OCI-LY1 (cell line): ENCODE data around the gene ADARB2.

Source experiments
- H2AFZ ChIP-seq: fragments of 200-600 bp; sonication (generic), shearing (Covaris generic); 2 replicates; pipeline ENCODE4 v1.6.0; 2014; ENCODE audit warnings: antibody characterized with exemption, mild to moderate bottlenecking, low read length
- H3F3A ChIP-seq: fragments of 200-600 bp; sonication (generic), shearing (Covaris generic); 2 replicates; pipeline ENCODE4 v1.6.0; 2014; ENCODE audit warnings: mild to moderate bottlenecking, antibody characterized with exemption, low read length, moderate library complexity; ENCODE audit not compliant: insufficient read depth
- H3K27ac ChIP-seq: fragments of 200-600 bp; sonication (generic); 2 replicates; pipeline ENCODE4 v1.5.1; 2014; ENCODE audit warnings: low read length, mixed run types, mild to moderate bottlenecking, low read depth; ENCODE audit not compliant: poor library complexity, severe bottlenecking
- H3K27me3 ChIP-seq: fragments of 200-600 bp; sonication (generic); 2 replicates; pipeline ENCODE4 v1.6.0; 2014; ENCODE audit warnings: antibody characterized with exemption, mild to moderate bottlenecking, low read length, moderate library complexity; ENCODE audit not compliant: insufficient read depth
- H3K36me3 ChIP-seq: fragments of 200-600 bp; sonication (generic); 2 replicates; pipeline ENCODE4 v1.6.1; 2014; ENCODE audit warnings: mild to moderate bottlenecking, antibody characterized with exemption, low read length, moderate library complexity, mixed read lengths; ENCODE audit not compliant: insufficient read depth
- H3K4me1 ChIP-seq: fragments of 200-600 bp; sonication (generic); 2 replicates; pipeline ENCODE4 v1.5.1; 2014; ENCODE audit warnings: mild to moderate bottlenecking, low read length, moderate library complexity; ENCODE audit not compliant: insufficient read depth, severe bottlenecking
- H3K4me2 ChIP-seq: fragments of 200-600 bp; sonication (generic), shearing (Covaris generic); 2 replicates; pipeline ENCODE4 v1.6.1; 2014; ENCODE audit warnings: low read length
- H3K4me3 ChIP-seq: fragments of 200-600 bp; sonication (generic); 2 replicates; pipeline ENCODE4 v1.5.1; 2014; ENCODE audit warnings: low read length, low read depth, mild to moderate bottlenecking, mixed read lengths; ENCODE audit not compliant: poor library complexity, severe bottlenecking
- H3K79me2 ChIP-seq: fragments of 200-600 bp; shearing (Covaris generic); 2 replicates; pipeline ENCODE4 v1.6.1; 2016; ENCODE audit warnings: mixed run types, low read length, mixed read lengths; ENCODE audit not compliant: insufficient read depth
- H3K9ac ChIP-seq: fragments of 200-600 bp; sonication (generic), shearing (Covaris generic); 2 replicates; pipeline ENCODE4 v1.6.1; 2014; ENCODE audit warnings: mild to moderate bottlenecking, low read length, mixed read lengths
- H3K9me2 ChIP-seq: fragments of 200-600 bp; sonication (generic), shearing (Covaris generic); 2 replicates; pipeline ENCODE4 v1.6.1; 2014; ENCODE audit warnings: low read depth, mild to moderate bottlenecking, low read length, mixed read lengths
- H3K9me3 ChIP-seq: fragments of 200-600 bp; shearing (Covaris generic); 2 replicates; pipeline ENCODE4 v1.6.1; 2014; ENCODE audit warnings: low read length, mixed read lengths
- H4K20me1 ChIP-seq: fragments of 200-600 bp; sonication (generic), shearing (Covaris generic); 2 replicates; pipeline ENCODE4 v1.6.0; 2016; ENCODE audit warnings: mild to moderate bottlenecking, low read length; ENCODE audit not compliant: insufficient read depth
- EZH2 ChIP-seq: fragments of 200-600 bp; sonication (generic), shearing (Covaris generic); IDR thresholded peaks from 2 replicates; pipeline ENCODE4 v1.8.0; 2017; ENCODE audit warnings: borderline replicate concordance, mixed run types, mild to moderate bottlenecking, antibody characterized with exemption, low read length, moderate library complexity, mixed read lengths
- TF ChIP-seq, protein P1 (sequence below): fragments of 200-600 bp; sonication (generic), shearing (Covaris generic); IDR thresholded peaks from 2 replicates; pipeline ENCODE4 v1.5.1; 2017; ENCODE audit warnings: mild to moderate bottlenecking, antibody characterized with exemption, low read length, moderate library complexity, mixed read lengths

The ADARB2 gene

DNA sequence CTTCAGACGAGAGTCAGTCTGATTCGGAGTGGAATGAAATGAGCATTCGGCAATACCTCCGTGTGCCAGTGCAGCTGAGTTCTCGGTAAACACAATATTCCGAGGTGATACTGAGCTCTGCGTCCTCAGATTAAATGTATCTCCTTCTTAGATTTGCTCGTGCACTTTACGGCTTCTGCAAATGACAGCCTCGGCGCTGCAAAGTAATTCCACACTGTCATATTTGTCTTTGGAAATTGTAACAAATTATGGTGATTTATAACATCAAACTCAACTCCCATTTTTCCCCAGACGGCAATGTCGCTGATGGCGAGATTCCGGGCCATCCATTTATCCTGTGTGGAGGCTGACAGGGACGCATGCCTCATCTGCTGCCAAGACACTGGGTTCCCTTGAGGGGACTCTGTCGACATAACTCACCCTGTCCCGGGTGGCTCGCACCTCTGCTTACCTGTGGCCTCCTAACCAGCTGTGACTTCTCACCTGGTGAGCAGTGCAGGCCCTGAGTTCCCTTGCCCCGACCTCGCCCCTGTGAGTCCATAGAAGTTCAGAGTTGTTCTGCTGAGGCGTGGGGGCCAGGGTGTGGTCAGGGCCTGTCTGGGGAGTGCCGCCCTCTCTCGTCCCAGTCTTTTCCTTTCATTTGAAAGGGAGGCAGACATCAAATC lies 201.9 kb downstream of the ADARB2 start:
- TF ChIP-seq EZH2: no peak
- TF ChIP-seq, protein P1, sequence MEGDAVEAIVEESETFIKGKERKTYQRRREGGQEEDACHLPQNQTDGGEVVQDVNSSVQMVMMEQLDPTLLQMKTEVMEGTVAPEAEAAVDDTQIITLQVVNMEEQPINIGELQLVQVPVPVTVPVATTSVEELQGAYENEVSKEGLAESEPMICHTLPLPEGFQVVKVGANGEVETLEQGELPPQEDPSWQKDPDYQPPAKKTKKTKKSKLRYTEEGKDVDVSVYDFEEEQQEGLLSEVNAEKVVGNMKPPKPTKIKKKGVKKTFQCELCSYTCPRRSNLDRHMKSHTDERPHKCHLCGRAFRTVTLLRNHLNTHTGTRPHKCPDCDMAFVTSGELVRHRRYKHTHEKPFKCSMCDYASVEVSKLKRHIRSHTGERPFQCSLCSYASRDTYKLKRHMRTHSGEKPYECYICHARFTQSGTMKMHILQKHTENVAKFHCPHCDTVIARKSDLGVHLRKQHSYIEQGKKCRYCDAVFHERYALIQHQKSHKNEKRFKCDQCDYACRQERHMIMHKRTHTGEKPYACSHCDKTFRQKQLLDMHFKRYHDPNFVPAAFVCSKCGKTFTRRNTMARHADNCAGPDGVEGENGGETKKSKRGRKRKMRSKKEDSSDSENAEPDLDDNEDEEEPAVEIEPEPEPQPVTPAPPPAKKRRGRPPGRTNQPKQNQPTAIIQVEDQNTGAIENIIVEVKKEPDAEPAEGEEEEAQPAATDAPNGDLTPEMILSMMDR: no peak
- H3K9me3 ChIP-seq: no peaks in the 10 kb centered on the region
- H3K79me2 ChIP-seq: no peaks in the 10 kb centered on the region
- H4K20me1 ChIP-seq: no peaks in the 10 kb centered on the region
- no peak overlapping the region for H3K9ac ChIP-seq
- H3K4me3 ChIP-seq: no peak overlapping the region
- no peaks in the 10 kb centered on the region for H3F3A ChIP-seq
- no peak overlapping the region for H3K4me2 ChIP-seq
- H3K27ac ChIP-seq: peak overlapping the region; percentile 86
- H2AFZ ChIP-seq: no peak overlapping the region
- no peaks in the 10 kb centered on the region for H3K9me2 ChIP-seq
- H3K27me3 ChIP-seq: no peaks in the 10 kb centered on the region
- H3K36me3 ChIP-seq: no peaks in the 10 kb centered on the region
- peaks cover 75% of the 10 kb centered on the region for H3K4me1 ChIP-seq

GRCh38 chr10:1534820-1535219 lies 202.5 kb downstream of the ADARB2 start:
- Histone ChIP-seq H3F3A (no peaks in the 10 kb centered on the region), H2AFZ (no peak overlapping the region), H3K27me3 (no peaks in the 10 kb centered on the region), H3K9me3 (no peaks in the 10 kb centered on the region), H3K9ac (no peak overlapping the region), H3K4me2 (no peak overlapping the region), H3K79me2 (no peaks in the 10 kb centered on the region), H4K20me1 (no peaks in the 10 kb centered on the region), H3K4me1 (peaks cover 69% of the 10 kb centered on the region), H3K9me2 (no peaks in the 10 kb centered on the region), H3K4me3 (no peak overlapping the region), H3K27ac (peak overlapping the region; percentile 55), H3K36me3 (no peaks in the 10 kb centered on the region)
- TF ChIP-seq, protein P1: no peak
- no peak for TF ChIP-seq EZH2

DNA sequence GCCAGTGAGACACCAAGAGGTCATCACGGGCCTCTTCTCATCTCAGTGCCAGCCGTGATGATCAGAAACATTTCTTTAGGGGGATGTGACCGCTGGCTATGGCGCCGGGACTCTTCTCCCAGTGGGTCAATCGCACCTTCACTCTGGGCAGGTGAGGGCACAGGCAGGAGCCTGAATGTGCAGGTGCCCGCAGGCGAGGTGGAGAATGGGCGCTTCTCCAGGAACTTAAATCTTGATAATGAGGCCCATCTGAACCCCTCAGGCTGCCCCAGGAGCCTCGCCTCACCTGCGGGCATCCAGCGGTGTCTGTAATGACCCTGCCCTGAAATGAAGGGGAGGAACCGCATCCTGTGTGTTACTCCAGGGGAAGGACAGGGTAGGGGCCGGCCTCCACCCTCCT lies 204.7 kb downstream of the ADARB2 start:
- Histone ChIP-seq H3K4me2 (no peak overlapping the region; the same call in 1 of the 2 replicates), H3K27ac (peak overlapping the region; percentile 44), H3K9ac (no peak overlapping the region; the same call in 1 of the 2 replicates), H4K20me1 (no peaks in the 10 kb centered on the region), H3K4me1 (peaks cover 50% of the 10 kb centered on the region), H3F3A (no peaks in the 10 kb centered on the region), H3K36me3 (no peaks in the 10 kb centered on the region), H3K9me2 (no peaks in the 10 kb centered on the region), H3K27me3 (no peaks in the 10 kb centered on the region), H3K4me3 (no peak overlapping the region), H3K79me2 (no peaks in the 10 kb centered on the region), H2AFZ (no peak overlapping the region), H3K9me3 (no peaks in the 10 kb centered on the region)
- TF ChIP-seq, protein P1: no peak
- no peak for TF ChIP-seq EZH2
